Endothelial cell of umbilical vein (primary cell): ENCODE data around the gene ADAMTS14. TPM values are rescaled to one million over a fixed set of nuclear protein-coding genes. Genes with fewer than 3 reads are reported as not detected.

ENCODE experiments used
- BruUV-seq: library from RNA; stranded (reverse); fragments of 400-500 nt; replicated peaks from 2 replicates; lab custom pipeline; 2021; lab: Mats Ljungman, UMichigan
- CTCF ChIA-PET: fragments of 300-600, 350-600 bp; sonication (Branson Sonifier 250); formaldehyde crosslinking; loops from one replicate; lab custom pipeline; 2021; ENCODE audit warnings: antibody characterized with exemption, inconsistent platforms; lab: Charles Lee
- POLR2A ChIA-PET: fragments of 300-600, 350-600 bp; sonication (Branson Sonifier 250); formaldehyde crosslinking; loops from one replicate; lab custom pipeline; 2021; ENCODE audit warnings: antibody characterized with exemption, inconsistent platforms; lab: Charles Lee
- DNase-seq: peaks from one replicate; pipeline ENCODE4 v3.0.0-alpha.2; 2011; ENCODE audit warnings: low read depth, low spot score
- FAIRE-seq: peaks from 2 replicates; lab custom pipeline; 2011; peaks lifted over from hg19 to GRCh38; lab: Jason Lieb, UNC
- H2AFZ ChIP-seq: 2 replicates; pipeline ENCODE4 v1.6.0; 2012; ENCODE audit warnings: low read depth, low read length, control low read depth, inconsistent platforms
- H3K27ac ChIP-seq: 2 replicates; pipeline ENCODE4 v1.5.1; 2011; ENCODE audit warnings: low read depth, mild to moderate bottlenecking, control low read depth, low read length, moderate library complexity; ENCODE audit not compliant: insufficient read depth
- H3K27me3 ChIP-seq, 2 experiments: 2 replicates each; pipeline versions ENCODE4 v1.6.0 to v1.6.1; 2011; ENCODE audit warnings: low read length in 2 of 2, mixed read lengths in 1 of 2; ENCODE audit not compliant: control insufficient read depth in 2 of 2, insufficient read depth in 2 of 2
- H3K36me3 ChIP-seq, 2 experiments: 2 replicates in 1 of 2; 3 replicates in 1 of 2; pipeline ENCODE4 v1.5.1; 2011; ENCODE audit warnings: low read length in 2 of 2, mild to moderate bottlenecking in 1 of 2, moderate library complexity in 1 of 2; ENCODE audit not compliant: control insufficient read depth in 2 of 2, insufficient read depth in 2 of 2; ENCODE audit errors: extremely low read depth in 1 of 2
- H3K4me1 ChIP-seq: 3 replicates; pipeline ENCODE4 v1.5.1; 2011; ENCODE audit warnings: mild to moderate bottlenecking, low read length; ENCODE audit not compliant: control insufficient read depth, insufficient read depth; ENCODE audit errors: extremely low read depth
- H3K4me2 ChIP-seq: 2 replicates; pipeline ENCODE4 v1.6.1; 2011; ENCODE audit warnings: low read length, control low read depth, mixed read lengths; ENCODE audit not compliant: insufficient read depth
- H3K4me3 ChIP-seq, 3 experiments: fragments of 200-600 bp in 1 of 3; sonication (generic), shearing (Covaris generic) in 1 of 3; replicated peaks in 1 of 3; 2 replicates each; pipeline ENCODE4 v1.5.1; 2011 to 2016; ENCODE audit warnings: control low read depth in 3 of 3, low read length in 3 of 3, mild to moderate bottlenecking in 2 of 3, inconsistent platforms in 1 of 3, low read depth in 1 of 3, moderate library complexity in 1 of 3; ENCODE audit not compliant: insufficient read depth in 1 of 3
- H3K79me2 ChIP-seq: 2 replicates; pipeline ENCODE4 v1.6.0; 2012; ENCODE audit warnings: low read length, inconsistent platforms; ENCODE audit not compliant: control insufficient read depth, insufficient read depth
- H3K9ac ChIP-seq: replicated peaks from 2 replicates; pipeline ENCODE3; 2011; ENCODE audit warnings: low read length, control low read depth; ENCODE audit not compliant: insufficient read depth; ENCODE audit errors: extremely low read depth
- H3K9me1 ChIP-seq: replicated peaks from 3 replicates; pipeline ENCODE4 v1.6.0; 2011; ENCODE audit warnings: mild to moderate bottlenecking, low read length; ENCODE audit not compliant: control insufficient read depth, insufficient read depth; ENCODE audit errors: extremely low read depth
- H3K9me3 ChIP-seq: replicated peaks from 2 replicates; pipeline ENCODE4 v1.5.1; 2012; ENCODE audit warnings: low read length, inconsistent platforms; ENCODE audit not compliant: control insufficient read depth, insufficient read depth
- H4K20me1 ChIP-seq: replicated peaks from 2 replicates; pipeline ENCODE3; 2011; ENCODE audit warnings: mild to moderate bottlenecking, low read length; ENCODE audit not compliant: control insufficient read depth, insufficient read depth; ENCODE audit errors: extremely low read depth
- CTCF ChIP-seq, 2 donors: IDR thresholded peaks; 1 replicate in 1 of 2; 2 replicates in 1 of 2; pipeline ENCODE4 v1.5.1; 2011; ENCODE audit warnings: low read length in 2 of 2, mild to moderate bottlenecking in 2 of 2, moderate library complexity in 2 of 2, control low read depth in 1 of 2, inconsistent platforms in 1 of 2, low read depth in 1 of 2; ENCODE audit not compliant: insufficient read depth in 1 of 2; ENCODE audit errors: extremely low read depth in 1 of 2
- EZH2 ChIP-seq: IDR thresholded peaks from 2 replicates; pipeline ENCODE4 v1.6.1; 2012; ENCODE audit warnings: borderline replicate concordance, low read depth, mild to moderate bottlenecking, moderate library complexity, low read length, inconsistent platforms; ENCODE audit not compliant: severe bottlenecking
- FOS ChIP-seq: IDR thresholded peaks from 2 replicates; pipeline ENCODE4 v1.6.1; 2011; ENCODE audit warnings: mild to moderate bottlenecking, low read length, moderate library complexity, borderline replicate concordance; ENCODE audit not compliant: insufficient read depth
- GATA2 ChIP-seq: IDR thresholded peaks from 2 replicates; pipeline ENCODE4 v1.7.0; 2011; ENCODE audit warnings: low read depth, mild to moderate bottlenecking, moderate library complexity, mixed read lengths, low read length; ENCODE audit not compliant: insufficient read length, insufficient read depth
- JUN ChIP-seq: IDR thresholded peaks from 2 replicates; pipeline ENCODE4 v1.6.1; 2011; ENCODE audit warnings: borderline replicate concordance, low read depth; ENCODE audit not compliant: insufficient read length, insufficient read depth
- MAX ChIP-seq: IDR thresholded peaks from 2 replicates; pipeline ENCODE4 v1.6.1; 2011; ENCODE audit not compliant: insufficient read depth, insufficient read length
- MYC ChIP-seq: IDR thresholded peaks from one replicate; pipeline ENCODE4 v1.6.1; 2011; ENCODE audit warnings: mild to moderate bottlenecking, low read depth, low read length
- POLR2A ChIP-seq: IDR thresholded peaks from 2 replicates; pipeline ENCODE4 v1.6.1; 2012; ENCODE audit warnings: low read depth, mild to moderate bottlenecking, control low read depth, low read length
- POLR2AphosphoS5 ChIP-seq: IDR thresholded peaks from 2 replicates; pipeline ENCODE4 v1.6.1; 2012; ENCODE audit warnings: low read depth, mild to moderate bottlenecking, control low read depth, low read length, moderate library complexity; ENCODE audit not compliant: insufficient read depth
- dilution Hi-C: fragments of 300-500 bp; cut with MboI; formaldehyde crosslinking; loops from one replicate; pipeline ENCODE4 v1.15.0; 2019; ENCODE audit warnings: low sequenced_read_pairs; ENCODE audit not compliant: extremely low pct_ligation_motif_present
- intact Hi-C: fragments of 100-400 bp; cut with micrococcal nuclease; formaldehyde crosslinking; loops from one replicate; pipeline ENCODE4 v1.10.0; 2022
- polyA plus RNA-seq, 4 experiments: library from polyadenylated mRNA; depleted of rRNA in 3 of 4; stranded (reverse) in 3 of 4; unstranded in 1 of 4; fragments of >200 nt; gene quantifications; 2 replicates each; pipeline versions ENCODE4 v1.2.1 to v1.2.3, GENCODE V29; 2011 to 2012; ENCODE audit warnings: missing spikeins in 1 of 4
- total RNA-seq: library from RNA; stranded (reverse); gene quantifications from 2 replicates; pipeline ENCODE4 v1.2.3, GENCODE V29; 2021

The ADAMTS14 gene
- total and polyA plus RNA-seq, 2 donors (not counting 3 experiments of a cell fraction or from before 2014, with no cell fraction given), result not detected

- no peak overlapping the region for H3K4me3 ChIP-seq
- no peak overlapping the region for H2AFZ ChIP-seq
- H3K79me2 ChIP-seq, result no peaks in the 10 kb centered on the region
- TF ChIP-seq POLR2A, result no peak
- TF ChIP-seq CTCF (IDR thresholded peaks at IDR 0.05; ENCODE audit: extremely low read depth in 1 of 2, insufficient read depth in 1 of 2, low read depth in 1 of 2, low read length in 2 of 2), result no peak
- TF ChIP-seq FOS, result no peak
- no peak for TF ChIP-seq JUN
- no peak for TF ChIP-seq POLR2AphosphoS5
- TF ChIP-seq EZH2, result no peak
- no peak for TF ChIP-seq MYC
- TF ChIP-seq MAX, result no peak
- no peak for TF ChIP-seq GATA2
- no peaks in the 10 kb centered on the region for H4K20me1 ChIP-seq
- no peaks in the 10 kb centered on the region for H3K36me3 ChIP-seq
- FAIRE-seq (no peak), DNase-seq (no peak)
- peaks cover 3% of the 10 kb centered on the region for H3K4me1 ChIP-seq
- BruUV-seq, result no TSS peak
- dilution Hi-C loops, result no loop called here
- intact Hi-C loops, result no loop called here
- no peaks in the 10 kb centered on the region for H3K9me1 ChIP-seq
- H3K27me3 ChIP-seq, result no peaks in the 10 kb centered on the region
- ChIA-PET CTCF (no interaction called here), POLR2A (no interaction called here)
- H3K27ac ChIP-seq, result no peak overlapping the region
- no peak overlapping the region for H3K4me2 ChIP-seq
- H3K9ac ChIP-seq, result no peak overlapping the region
- no peaks in the 10 kb centered on the region for H3K9me3 ChIP-seq
These were observed 39.6 kb downstream of the ADAMTS14 start for GRCh38 chr10:70711911-70712310.
